ENCODE data around the gene CLEC2D. TPM values are rescaled to one million over a fixed set of nuclear protein-coding genes. Genes with fewer than 3 reads are reported as not detected.

Gene CLEC2D
- total and polyA plus RNA-seq, 10 of the 15 experiments (the other 5 are each of a cell fraction or from before 2014, with no cell fraction given), result 4.6 to 29.8 (median 16.0) TPM

DNA sequence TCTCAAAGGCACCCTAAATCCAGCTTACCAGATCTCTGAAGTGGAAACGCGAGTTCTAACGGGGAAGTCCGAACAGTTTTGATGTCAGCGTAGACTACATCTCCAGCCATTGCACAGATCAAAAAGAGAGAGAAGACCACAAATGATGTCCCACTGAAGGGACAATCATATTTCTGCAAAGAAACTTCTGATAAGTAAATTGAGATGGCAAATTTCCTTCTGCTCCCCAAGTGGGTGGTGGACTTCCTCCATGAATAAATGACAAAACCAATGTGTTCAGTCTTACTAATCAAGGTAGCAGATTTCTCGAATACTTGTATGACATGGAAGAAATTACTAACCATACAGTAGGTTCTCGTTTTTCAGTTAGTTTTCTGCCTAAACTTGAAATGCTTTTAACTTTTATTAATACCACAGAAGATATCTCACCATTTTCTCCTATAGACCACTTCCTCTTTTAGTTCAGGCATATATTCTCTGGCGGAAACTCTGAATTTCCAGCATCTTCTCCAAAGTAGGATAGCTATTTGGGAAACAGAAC is 63.5 kb downstream of the CLEC2D start, which contains the start of gene CLECL1:
Gene CLECL1, minus strand, starts transcription at position 177 of the 541 bp plus-strand sequence.
- ChIA-PET POLR2A (interaction anchor here (1.7 kb wide), 1 partner anchor 11 kb away, joined by 8 read pairs; no protein-coding TSS in a partner anchor), CTCF (interaction anchor here (0.6 to 1.7 kb wide), 4 partner anchors 10 to 100 kb away, joined by 3 to 7 read pairs (median 4); no protein-coding TSS in a partner anchor), RAD21 (ENCODE audit: unreplicated experiment) (interaction anchor here (1.7 kb wide), 1 partner anchor 63 kb away, joined by 4 read pairs; the partner anchor contains the start of gene CLEC2D), SMC1A (ENCODE audit: uncharacterized antibody, unreplicated experiment) (interaction anchor here (0.7 to 1.2 kb wide), 3 partner anchors 9 to 408 kb away, joined by 3 to 4 read pairs (median 4); no protein-coding TSS in a partner anchor)
- Histone ChIP-seq H3K79me2 (ENCODE audit: control insufficient read depth, insufficient read depth, low read length) (peaks cover 56% of the 10 kb centered on the region), H3K36me3 (ENCODE audit: control insufficient read depth in 2 of 2, insufficient read depth in 2 of 2, low read length in 1 of 2) (no peaks in the 10 kb centered on the region), H2AFZ (ENCODE audit: control insufficient read depth, low read depth, low read length) (no peak within 1 kb of the TSS), H3K27ac (ENCODE audit: control insufficient read depth, insufficient read depth) (peak within 1 kb of the TSS; percentile 84), H3K4me3 (peak within 1 kb of the TSS; percentile 80), H3K4me1 (ENCODE audit: control insufficient read depth, insufficient read depth, low read length) (peaks cover 9% of the 10 kb centered on the region; the same call in 1 of the 2 replicates), H3K9me3 (replicated peaks; ENCODE audit: control insufficient read depth, insufficient read depth, low read length) (no peaks in the 10 kb centered on the region), H4K20me1 (ENCODE audit: control insufficient read depth, insufficient read depth) (no peaks in the 10 kb centered on the region), H3K4me2 (ENCODE audit: control insufficient read depth, insufficient read depth) (peak within 1 kb of the TSS; percentile 49), H3K9ac (ENCODE audit: control insufficient read depth, insufficient read depth, low read length) (peak within 1 kb of the TSS; percentile 82), H3K27me3 (replicated peaks in 1 of 2; ENCODE audit: control insufficient read depth in 2 of 2, insufficient read depth in 2 of 2, low read length in 1 of 2) (no peaks in the 10 kb centered on the region)
- ATAC-seq (peak; percentile 61), FAIRE-seq (peak; percentile 70), DNase-seq (ENCODE audit: low read depth, low spot score) (no peak)
- intact Hi-C loops (cut with micrococcal nuclease; ENCODE audit: unreplicated experiment) (no loop called here), in situ Hi-C loops (cut with MboI) (loop anchor here (5.0 kb wide), 1 partner anchor 86 kb away; no protein-coding TSS in a partner anchor)
- WGBS (ENCODE audit: insufficient coverage, insufficient replicate concordance, low lambda C conversion rate, missing lambda C conversion rate), result under 1% methylated on average over 8 of the region's 8 CpGs
- BruUV-seq (replicated peaks), result no TSS peak
- TF ChIP-seq BACH1 (IDR thresholded peaks at IDR 0.05; ENCODE audit: borderline replicate concordance) (peak; percentile 50; the same call in 1 of the 2 replicates), SIX5 (IDR thresholded peaks at IDR 0.05; ENCODE audit: low read depth, low read length, severe bottlenecking) (no peak), POLR2AphosphoS5 (IDR thresholded peaks at IDR 0.05; ENCODE audit: low read length) (peak; percentile 71), YBX1 (IDR thresholded peaks at IDR 0.05) (no peak), POLR2A (IDR thresholded peaks at IDR 0.05; ENCODE audit: low read depth, low read length) (peak; percentile 53), DPF2 (IDR thresholded peaks at IDR 0.05) (peak; percentile 79; the same call in 1 of the 2 replicates), GATAD2B (conservative IDR thresholded peaks at IDR 0.05; ENCODE audit: low read depth) (no peak), EGR1 (IDR thresholded peaks at IDR 0.05; ENCODE audit: borderline replicate concordance in 1 of 2, low read depth in 2 of 2, low read length in 2 of 2) (no peak), ZNF622 (IDR thresholded peaks at IDR 0.05) (no peak), ZNF217 (IDR thresholded peaks at IDR 0.05) (peak; percentile 74; the same call in 1 of the 2 replicates), IKZF2 (IDR thresholded peaks at IDR 0.05) (peak; percentile 85 to 88), ATF7 (IDR thresholded peaks at IDR 0.05; ENCODE audit: low read depth) (peak; percentile 52; the same call in 1 of the 2 replicates), HDAC6 (IDR thresholded peaks at IDR 0.05; ENCODE audit: unreplicated experiment) (peak; percentile 44), NR2C2 (IDR thresholded peaks at IDR 0.05; ENCODE audit: borderline replicate concordance, control insufficient read depth, insufficient read length, low read depth) (no peak), ZNF207 (IDR thresholded peaks at IDR 0.05; ENCODE audit: borderline replicate concordance) (no peak)
- TF ChIP-seq, protein P1, sequence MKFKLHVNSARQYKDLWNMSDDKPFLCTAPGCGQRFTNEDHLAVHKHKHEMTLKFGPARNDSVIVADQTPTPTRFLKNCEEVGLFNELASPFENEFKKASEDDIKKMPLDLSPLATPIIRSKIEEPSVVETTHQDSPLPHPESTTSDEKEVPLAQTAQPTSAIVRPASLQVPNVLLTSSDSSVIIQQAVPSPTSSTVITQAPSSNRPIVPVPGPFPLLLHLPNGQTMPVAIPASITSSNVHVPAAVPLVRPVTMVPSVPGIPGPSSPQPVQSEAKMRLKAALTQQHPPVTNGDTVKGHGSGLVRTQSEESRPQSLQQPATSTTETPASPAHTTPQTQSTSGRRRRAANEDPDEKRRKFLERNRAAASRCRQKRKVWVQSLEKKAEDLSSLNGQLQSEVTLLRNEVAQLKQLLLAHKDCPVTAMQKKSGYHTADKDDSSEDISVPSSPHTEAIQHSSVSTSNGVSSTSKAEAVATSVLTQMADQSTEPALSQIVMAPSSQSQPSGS (IDR thresholded peaks at IDR 0.05; ENCODE audit: low read length), result peak; percentile 44; the same call in 1 of the 2 replicates
- TF ChIP-seq, protein P2, sequence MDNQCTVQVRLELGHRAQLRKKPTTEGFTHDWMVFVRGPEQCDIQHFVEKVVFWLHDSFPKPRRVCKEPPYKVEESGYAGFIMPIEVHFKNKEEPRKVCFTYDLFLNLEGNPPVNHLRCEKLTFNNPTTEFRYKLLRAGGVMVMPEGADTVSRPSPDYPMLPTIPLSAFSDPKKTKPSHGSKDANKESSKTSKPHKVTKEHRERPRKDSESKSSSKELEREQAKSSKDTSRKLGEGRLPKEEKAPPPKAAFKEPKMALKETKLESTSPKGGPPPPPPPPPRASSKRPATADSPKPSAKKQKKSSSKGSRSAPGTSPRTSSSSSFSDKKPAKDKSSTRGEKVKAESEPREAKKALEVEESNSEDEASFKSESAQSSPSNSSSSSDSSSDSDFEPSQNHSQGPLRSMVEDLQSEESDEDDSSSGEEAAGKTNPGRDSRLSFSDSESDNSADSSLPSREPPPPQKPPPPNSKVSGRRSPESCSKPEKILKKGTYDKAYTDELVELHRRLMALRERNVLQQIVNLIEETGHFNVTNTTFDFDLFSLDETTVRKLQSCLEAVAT (IDR thresholded peaks at IDR 0.05), result 0 out of 2 replicates have a peak, but pooled peaks have one; percentile 49
- TF ChIP-seq, protein P3, sequence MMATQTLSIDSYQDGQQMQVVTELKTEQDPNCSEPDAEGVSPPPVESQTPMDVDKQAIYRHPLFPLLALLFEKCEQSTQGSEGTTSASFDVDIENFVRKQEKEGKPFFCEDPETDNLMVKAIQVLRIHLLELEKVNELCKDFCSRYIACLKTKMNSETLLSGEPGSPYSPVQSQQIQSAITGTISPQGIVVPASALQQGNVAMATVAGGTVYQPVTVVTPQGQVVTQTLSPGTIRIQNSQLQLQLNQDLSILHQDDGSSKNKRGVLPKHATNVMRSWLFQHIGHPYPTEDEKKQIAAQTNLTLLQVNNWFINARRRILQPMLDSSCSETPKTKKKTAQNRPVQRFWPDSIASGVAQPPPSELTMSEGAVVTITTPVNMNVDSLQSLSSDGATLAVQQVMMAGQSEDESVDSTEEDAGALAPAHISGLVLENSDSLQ (IDR thresholded peaks at IDR 0.05), result 0 out of 2 replicates have a peak, but pooled peaks have one; percentile 14
- TF ChIP-seq, protein P4, sequence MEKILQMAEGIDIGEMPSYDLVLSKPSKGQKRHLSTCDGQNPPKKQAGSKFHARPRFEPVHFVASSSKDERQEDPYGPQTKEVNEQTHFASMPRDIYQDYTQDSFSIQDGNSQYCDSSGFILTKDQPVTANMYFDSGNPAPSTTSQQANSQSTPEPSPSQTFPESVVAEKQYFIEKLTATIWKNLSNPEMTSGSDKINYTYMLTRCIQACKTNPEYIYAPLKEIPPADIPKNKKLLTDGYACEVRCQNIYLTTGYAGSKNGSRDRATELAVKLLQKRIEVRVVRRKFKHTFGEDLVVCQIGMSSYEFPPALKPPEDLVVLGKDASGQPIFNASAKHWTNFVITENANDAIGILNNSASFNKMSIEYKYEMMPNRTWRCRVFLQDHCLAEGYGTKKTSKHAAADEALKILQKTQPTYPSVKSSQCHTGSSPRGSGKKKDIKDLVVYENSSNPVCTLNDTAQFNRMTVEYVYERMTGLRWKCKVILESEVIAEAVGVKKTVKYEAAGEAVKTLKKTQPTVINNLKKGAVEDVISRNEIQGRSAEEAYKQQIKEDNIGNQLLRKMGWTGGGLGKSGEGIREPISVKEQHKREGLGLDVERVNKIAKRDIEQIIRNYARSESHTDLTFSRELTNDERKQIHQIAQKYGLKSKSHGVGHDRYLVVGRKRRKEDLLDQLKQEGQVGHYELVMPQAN (conservative IDR thresholded peaks at IDR 0.05), result no peak

Data from GM12878 (cell line).